ENCODE results near the gene HMCN1.

GRCh38 chr1:186149591-186149990 is 415.4 kb downstream of the HMCN1 start:
- no peak for TF ChIP-seq CTCF (IDR thresholded peaks at IDR 0.05)
- no peak for TF ChIP-seq POLR2A (IDR thresholded peaks at IDR 0.05)
